HEK293 (cell line): ENCODE data around the gene MUC2.

Source experiments
- IKZF3 ChIP-seq: fragments of 450-650 bp; IDR thresholded peaks from 2 replicates; pipeline ENCODE4 v1.5.0; 2018; ENCODE audit warnings: missing biosample characterization, mild to moderate bottlenecking, missing genetic modification characterization, moderate library complexity
- OSR2 ChIP-seq: fragments of 450-650 bp; formaldehyde crosslinking; IDR thresholded peaks from 2 replicates; pipeline ENCODE4 v1.5.1; 2016; ENCODE audit warnings: missing biosample characterization, missing genetic modification characterization
- ZEB2 ChIP-seq: fragments of 450-650 bp; formaldehyde crosslinking; IDR thresholded peaks from 2 replicates; pipeline ENCODE4 v1.5.1; 2016; ENCODE audit warnings: missing biosample characterization, missing genetic modification characterization
- ZNF10 ChIP-seq: fragments of 450-650 bp; formaldehyde crosslinking; IDR thresholded peaks from 2 replicates; pipeline ENCODE4 v1.5.1; 2017; ENCODE audit warnings: missing biosample characterization, missing genetic modification characterization
- ZNF274 ChIP-seq, 2 experiments: fragments of 200-500 bp in 1 of 2; fragments of 450-650 bp in 1 of 2; sonication (Bioruptor generic) in 1 of 2; formaldehyde crosslinking in 1 of 2; IDR thresholded peaks; 2 replicates each; pipeline versions ENCODE4 v1.5.1 to v1.6.1; 2014 to 2016; ENCODE audit warnings: borderline replicate concordance in 1 of 2, inconsistent platforms in 1 of 2, low read length in 1 of 2, missing biosample characterization in 1 of 2, missing genetic modification characterization in 1 of 2
- ZNF501 ChIP-seq: fragments of 450-650 bp; formaldehyde crosslinking; IDR thresholded peaks from 2 replicates; pipeline ENCODE4 v1.5.1; 2016; ENCODE audit warnings: missing biosample characterization, missing genetic modification characterization
- ZNF530 ChIP-seq: fragments of 450-650 bp; formaldehyde crosslinking; IDR thresholded peaks from 2 replicates; pipeline ENCODE4 v1.5.1; 2016; ENCODE audit warnings: low read depth, missing biosample characterization, missing genetic modification characterization
- ZNF664 ChIP-seq: fragments of 450-650 bp; formaldehyde crosslinking; IDR thresholded peaks from 2 replicates; pipeline ENCODE4 v1.5.1; 2016; ENCODE audit warnings: missing biosample characterization, missing genetic modification characterization
- TF ChIP-seq, protein P1 (sequence below): fragments of 450-650 bp; formaldehyde crosslinking; IDR thresholded peaks from 2 replicates; pipeline ENCODE4 v1.5.1; 2016; ENCODE audit warnings: missing biosample characterization, missing genetic modification characterization
- TF ChIP-seq, protein P2 (sequence below): fragments of 450-650 bp; formaldehyde crosslinking; IDR thresholded peaks from 2 replicates; pipeline ENCODE4 v1.5.1; 2016; ENCODE audit warnings: missing biosample characterization, missing genetic modification characterization
- TF ChIP-seq, protein P3 (sequence below): fragments of 450-650 bp; formaldehyde crosslinking; IDR thresholded peaks from 2 replicates; pipeline ENCODE4 v1.5.1; 2017; ENCODE audit warnings: missing biosample characterization, missing genetic modification characterization

- TF ChIP-seq ZNF274 (IDR thresholded peaks at IDR 0.05; ENCODE audit: low read length) (no peak), ZNF274 (tag by site-specific recombination; IDR thresholded peaks at IDR 0.05; ENCODE audit: borderline replicate concordance) (no peak), ZNF10 (tag by site-specific recombination) (no peak), ZNF664 (tag by site-specific recombination) (no peak), ZNF501 (tag by site-specific recombination) (no peak), IKZF3 (tag by site-specific recombination) (no peak), ZEB2 (no peak), OSR2 (tag by site-specific recombination) (no peak), ZNF530 (tag by site-specific recombination) (no peak)
- TF ChIP-seq, protein P1, sequence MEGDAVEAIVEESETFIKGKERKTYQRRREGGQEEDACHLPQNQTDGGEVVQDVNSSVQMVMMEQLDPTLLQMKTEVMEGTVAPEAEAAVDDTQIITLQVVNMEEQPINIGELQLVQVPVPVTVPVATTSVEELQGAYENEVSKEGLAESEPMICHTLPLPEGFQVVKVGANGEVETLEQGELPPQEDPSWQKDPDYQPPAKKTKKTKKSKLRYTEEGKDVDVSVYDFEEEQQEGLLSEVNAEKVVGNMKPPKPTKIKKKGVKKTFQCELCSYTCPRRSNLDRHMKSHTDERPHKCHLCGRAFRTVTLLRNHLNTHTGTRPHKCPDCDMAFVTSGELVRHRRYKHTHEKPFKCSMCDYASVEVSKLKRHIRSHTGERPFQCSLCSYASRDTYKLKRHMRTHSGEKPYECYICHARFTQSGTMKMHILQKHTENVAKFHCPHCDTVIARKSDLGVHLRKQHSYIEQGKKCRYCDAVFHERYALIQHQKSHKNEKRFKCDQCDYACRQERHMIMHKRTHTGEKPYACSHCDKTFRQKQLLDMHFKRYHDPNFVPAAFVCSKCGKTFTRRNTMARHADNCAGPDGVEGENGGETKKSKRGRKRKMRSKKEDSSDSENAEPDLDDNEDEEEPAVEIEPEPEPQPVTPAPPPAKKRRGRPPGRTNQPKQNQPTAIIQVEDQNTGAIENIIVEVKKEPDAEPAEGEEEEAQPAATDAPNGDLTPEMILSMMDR: no peak
- TF ChIP-seq, protein P2, sequence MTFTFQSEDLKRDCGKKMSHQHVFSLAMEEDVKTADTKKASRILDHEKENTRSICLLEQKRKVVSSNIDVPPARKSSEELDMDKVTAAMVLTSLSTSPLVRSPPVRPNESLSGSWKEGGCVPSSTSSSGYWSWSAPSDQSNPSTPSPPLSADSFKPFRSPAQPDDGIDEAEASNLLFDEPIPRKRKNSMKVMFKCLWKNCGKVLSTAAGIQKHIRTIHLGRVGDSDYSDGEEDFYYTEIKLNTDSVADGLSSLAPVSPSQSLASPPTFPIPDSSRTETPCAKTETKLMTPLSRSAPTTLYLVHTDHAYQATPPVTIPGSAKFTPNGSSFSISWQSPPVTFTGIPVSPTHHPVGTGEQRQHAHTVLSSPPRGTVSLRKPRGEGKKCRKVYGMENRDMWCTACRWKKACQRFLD (tag by site-specific recombination): no peak
- TF ChIP-seq, protein P3, sequence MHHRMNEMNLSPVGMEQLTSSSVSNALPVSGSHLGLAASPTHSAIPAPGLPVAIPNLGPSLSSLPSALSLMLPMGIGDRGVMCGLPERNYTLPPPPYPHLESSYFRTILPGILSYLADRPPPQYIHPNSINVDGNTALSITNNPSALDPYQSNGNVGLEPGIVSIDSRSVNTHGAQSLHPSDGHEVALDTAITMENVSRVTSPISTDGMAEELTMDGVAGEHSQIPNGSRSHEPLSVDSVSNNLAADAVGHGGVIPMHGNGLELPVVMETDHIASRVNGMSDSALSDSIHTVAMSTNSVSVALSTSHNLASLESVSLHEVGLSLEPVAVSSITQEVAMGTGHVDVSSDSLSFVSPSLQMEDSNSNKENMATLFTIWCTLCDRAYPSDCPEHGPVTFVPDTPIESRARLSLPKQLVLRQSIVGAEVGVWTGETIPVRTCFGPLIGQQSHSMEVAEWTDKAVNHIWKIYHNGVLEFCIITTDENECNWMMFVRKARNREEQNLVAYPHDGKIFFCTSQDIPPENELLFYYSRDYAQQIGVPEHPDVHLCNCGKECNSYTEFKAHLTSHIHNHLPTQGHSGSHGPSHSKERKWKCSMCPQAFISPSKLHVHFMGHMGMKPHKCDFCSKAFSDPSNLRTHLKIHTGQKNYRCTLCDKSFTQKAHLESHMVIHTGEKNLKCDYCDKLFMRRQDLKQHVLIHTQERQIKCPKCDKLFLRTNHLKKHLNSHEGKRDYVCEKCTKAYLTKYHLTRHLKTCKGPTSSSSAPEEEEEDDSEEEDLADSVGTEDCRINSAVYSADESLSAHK: no peak
Observed at GRCh38 chr11:1036931-1037330, 37.7 kb upstream of the MUC2 start.
